HPDE6-E6E7 (cell line): ENCODE data around the gene APELA.
A peak's percentile ranks its signal among the peaks of the same experiment; 100 is the strongest.
"Not testable (repeated sequence)": the region's sequence is repeated elsewhere in the genome, so short reads cannot be mapped to it uniquely, and the experiment has no call there.

Experiments
- DNase-seq: peaks from one replicate; pipeline ENCODE4 v3.0.0; 2011; ENCODE audit warnings: missing footprints; ENCODE audit errors: extremely low spot score

The APELA gene

GRCh38 chr4:164876700-164877324 lies at the start of gene APELA:
Gene APELA (plus strand): TSS chr4:164877178. CDS start chr4:164877332, 154 bp downstream.
- no peak for DNase-seq

GRCh38 chr4:164828955-164829354 lies 48.0 kb upstream of the APELA start:
- no peak for DNase-seq

GRCh38 chr4:164846566-164846965 lies 30.4 kb upstream of the APELA start:
- DNase-seq, result no peak

- DNase-seq, result no peak
Measured at GRCh38 chr4:164847016-164847415, 30.0 kb upstream of the APELA start.

GRCh38 chr4:164847967-164848649 lies 28.9 kb upstream of the APELA start:
- no peak for DNase-seq

- peak; percentile 3 for DNase-seq
Measured at GRCh38 chr4:164856396-164856795, 20.6 kb upstream of the APELA start.

GRCh38 chr4:164866817-164867490 lies 10.0 kb upstream of the APELA start:
- DNase-seq, result no peak

GRCh38 chr4:164871673-164872072 lies 5.3 kb upstream of the APELA start:
- DNase-seq, result no peak

GRCh38 chr4:164872481-164872880 lies 4.5 kb upstream of the APELA start:
- DNase-seq, result no peak

- no peak for DNase-seq
Measured at GRCh38 chr4:164874789-164875188, 2.2 kb upstream of the APELA start.

GRCh38 chr4:164880489-164881262 lies 3.7 kb downstream of the APELA start:
- DNase-seq, result no peak

GRCh38 chr4:164888096-164888715 lies 11.2 kb downstream of the APELA start:
- no peak for DNase-seq

- no peak for DNase-seq
Measured at GRCh38 chr4:164890691-164891090, 13.7 kb downstream of the APELA start.

GRCh38 chr4:164892018-164892417 lies 15.0 kb downstream of the APELA start:
- DNase-seq, result no peak

GRCh38 chr4:164894702-164895101 lies 17.7 kb downstream of the APELA start:
- peak; percentile 16 for DNase-seq

- DNase-seq, result no peak
Measured at GRCh38 chr4:164902608-164903007, 25.6 kb downstream of the APELA start.

- no peak for DNase-seq
Measured at GRCh38 chr4:164904336-164904735, 27.4 kb downstream of the APELA start.

- no peak for DNase-seq
Measured at GRCh38 chr4:164904941-164905340, 28.0 kb downstream of the APELA start.

GRCh38 chr4:164906368-164906767 lies 29.4 kb downstream of the APELA start:
- DNase-seq, result no peak

GRCh38 chr4:164913506-164913905 lies 36.5 kb downstream of the APELA start:
- DNase-seq, result not testable (repeated sequence)

GRCh38 chr4:164918956-164919355 lies 42.0 kb downstream of the APELA start:
- DNase-seq, result no peak
